H9 (cell line): ENCODE measurements around the gene SPRYD7. TPM values are rescaled to one million over a fixed set of nuclear protein-coding genes. Genes with fewer than 3 reads are reported as not detected.

Experiments used
- DNase-seq: peaks from one replicate; pipeline ENCODE4 v3.0.0-alpha.2; 2017
- H2AFZ ChIP-seq: one replicate; pipeline ENCODE4 v1.6.1; 2013; ENCODE audit warnings: mild to moderate bottlenecking, low read length, control low read depth, moderate library complexity
- H2AK5ac ChIP-seq: 2 replicates; pipeline ENCODE4 v1.6.1; 2013; ENCODE audit warnings: low read length, control low read depth, mixed read lengths; ENCODE audit not compliant: insufficient read length
- H2BK120ac ChIP-seq: one replicate; pipeline ENCODE4 v1.6.1; 2013; ENCODE audit warnings: low read depth, mild to moderate bottlenecking, low read length, control low read depth, inconsistent platforms; ENCODE audit not compliant: poor library complexity, severe bottlenecking
- H2BK12ac ChIP-seq: 2 replicates; pipeline ENCODE4 v1.6.1; 2013; ENCODE audit warnings: low read length, control low read depth, mixed read lengths, low read depth; ENCODE audit not compliant: insufficient read length
- H2BK15ac ChIP-seq: 2 replicates; pipeline ENCODE4 v1.6.1; 2013; ENCODE audit warnings: low read depth, low read length, control low read depth
- H2BK20ac ChIP-seq: one replicate; pipeline ENCODE4 v1.6.1; 2013; ENCODE audit warnings: low read depth, mild to moderate bottlenecking, low read length, control low read depth, inconsistent platforms; ENCODE audit not compliant: poor library complexity, severe bottlenecking
- H2BK5ac ChIP-seq: 2 replicates; pipeline ENCODE4 v1.6.1; 2013; ENCODE audit warnings: low read length, control low read depth, mixed read lengths; ENCODE audit not compliant: insufficient read length
- H3K14ac ChIP-seq: 2 replicates; pipeline ENCODE4 v1.6.1; 2013; ENCODE audit warnings: low read length, control low read depth; ENCODE audit not compliant: insufficient read depth
- H3K18ac ChIP-seq: 2 replicates; pipeline ENCODE4 v1.6.1; 2013; ENCODE audit warnings: low read depth, mild to moderate bottlenecking, mixed read lengths, low read length, control low read depth; ENCODE audit not compliant: insufficient read length
- H3K23ac ChIP-seq: 2 replicates; pipeline ENCODE4 v1.6.1; 2013; ENCODE audit warnings: low read length, control low read depth, mixed read lengths, low read depth; ENCODE audit not compliant: insufficient read length
- H3K23me2 ChIP-seq: 2 replicates; pipeline ENCODE4 v1.6.1; 2013; ENCODE audit warnings: low read depth, mild to moderate bottlenecking, mixed read lengths, low read length, control low read depth; ENCODE audit not compliant: insufficient read length, poor library complexity, severe bottlenecking
- H3K27ac ChIP-seq: 2 replicates; pipeline ENCODE4 v1.5.1; 2013; ENCODE audit warnings: low read length, control low read depth, mixed read lengths, low read depth; ENCODE audit not compliant: insufficient read length
- H3K27me3 ChIP-seq: 2 replicates; pipeline ENCODE4 v1.6.1; 2013; ENCODE audit warnings: low read length, control low read depth, inconsistent platforms; ENCODE audit not compliant: insufficient read depth
- H3K4ac ChIP-seq: 2 replicates; pipeline ENCODE4 v1.6.1; 2013; ENCODE audit warnings: low read depth, mild to moderate bottlenecking, control low read depth, inconsistent platforms, low read length, moderate library complexity
- H3K4me1 ChIP-seq: 2 replicates; pipeline ENCODE4 v1.6.1; 2013; ENCODE audit warnings: low read length, control low read depth, inconsistent platforms; ENCODE audit not compliant: insufficient read depth
- H3K4me2 ChIP-seq: 2 replicates; pipeline ENCODE4 v1.6.1; 2013; ENCODE audit warnings: low read length, control low read depth, mixed read lengths; ENCODE audit not compliant: insufficient read length, insufficient read depth
- H3K56ac ChIP-seq: 2 replicates; pipeline ENCODE4 v1.6.1; 2013; ENCODE audit warnings: low read depth, mild to moderate bottlenecking, mixed read lengths, low read length, control low read depth; ENCODE audit not compliant: insufficient read length
- H3K79me1 ChIP-seq: 2 replicates; pipeline ENCODE4 v1.6.1; 2013; ENCODE audit warnings: low read depth, mild to moderate bottlenecking, moderate library complexity, low read length, control low read depth, inconsistent platforms; ENCODE audit not compliant: insufficient read depth, poor library complexity, severe bottlenecking
- H3K79me2 ChIP-seq: 2 replicates; pipeline ENCODE4 v1.6.1; 2013; ENCODE audit warnings: low read length, control low read depth, inconsistent platforms; ENCODE audit not compliant: insufficient read depth
- H3K9ac ChIP-seq: 2 replicates; pipeline ENCODE4 v1.6.1; 2013; ENCODE audit warnings: low read length, control low read depth, mixed read lengths; ENCODE audit not compliant: insufficient read length; ENCODE audit errors: extremely low read depth
- H3K9me3 ChIP-seq: one replicate; pipeline ENCODE4 v1.6.1; 2013; ENCODE audit warnings: low read depth, low read length, inconsistent platforms; ENCODE audit not compliant: control insufficient read depth
- H3T11ph ChIP-seq: one replicate; pipeline ENCODE4 v1.6.1; 2013; ENCODE audit warnings: mild to moderate bottlenecking, low read length, control low read depth, inconsistent platforms
- H4K20me1 ChIP-seq: one replicate; pipeline ENCODE4 v1.6.1; 2013; ENCODE audit not compliant: control insufficient read depth, insufficient read length, insufficient read depth
- H4K5ac ChIP-seq: 2 replicates; pipeline ENCODE4 v1.6.1; 2013; ENCODE audit warnings: low read depth, mild to moderate bottlenecking, mixed read lengths, low read length, control low read depth; ENCODE audit not compliant: insufficient read length
- H4K8ac ChIP-seq: replicated peaks from 2 replicates; pipeline ENCODE4 v1.6.1; 2013; ENCODE audit warnings: low read length, control low read depth, mixed read lengths, low read depth; ENCODE audit not compliant: insufficient read length
- H4K91ac ChIP-seq: 2 replicates; pipeline ENCODE4 v1.6.1; 2013; ENCODE audit warnings: low read depth, mild to moderate bottlenecking, moderate library complexity, mixed read lengths, low read length, control low read depth; ENCODE audit not compliant: insufficient read length
- H3K27ac Mint-ChIP-seq, 3 experiments: 2 replicates in 2 of 3; 3 replicates in 1 of 3; pipeline ENCODE4 v1.8.0; 2020 to 2021; ENCODE audit warnings: mixed read lengths in 3 of 3, mild to moderate bottlenecking in 1 of 3, moderate library complexity in 1 of 3
- H3K27me3 Mint-ChIP-seq: 2 replicates; pipeline ENCODE4 v1.8.0; 2021; ENCODE audit warnings: low read depth, mild to moderate bottlenecking, moderate library complexity, mixed read lengths
- H3K36me3 Mint-ChIP-seq, 3 experiments: 2 replicates in 2 of 3; 3 replicates in 1 of 3; pipeline ENCODE4 v1.8.0; 2020 to 2021; ENCODE audit warnings: low read depth in 3 of 3, mixed read lengths in 3 of 3; ENCODE audit not compliant: insufficient read depth in 1 of 3
- H3K4me1 Mint-ChIP-seq, 2 experiments: 2 replicates each; pipeline ENCODE4 v1.8.0; 2020; ENCODE audit warnings: mixed read lengths in 2 of 2
- H3K4me3 Mint-ChIP-seq, 2 experiments: 2 replicates in 1 of 2; 3 replicates in 1 of 2; pipeline ENCODE4 v1.8.0; 2020 to 2021; ENCODE audit warnings: mild to moderate bottlenecking in 2 of 2, mixed read lengths in 2 of 2, moderate library complexity in 1 of 2
- H3K9me3 Mint-ChIP-seq, 2 experiments: 2 replicates in 1 of 2; 3 replicates in 1 of 2; pipeline ENCODE4 v1.8.0; 2020; ENCODE audit warnings: mild to moderate bottlenecking in 2 of 2, mixed read lengths in 2 of 2, moderate library complexity in 1 of 2
- CTCF ChIP-seq: fragments of 200-600 bp; sonication (generic); conservative IDR thresholded peaks from 3 replicates; pipeline ENCODE4 v1.8.0; 2021; ENCODE audit warnings: antibody characterized with exemption, mild to moderate bottlenecking
- WGBS: extraction: QIAGEN DNeasy Blood & Tissue Kit; methylation state at CpG from one replicate; pipeline ENCODE4 v1.1.7; 2013; ENCODE audit warnings: missing lambda C conversion rate, low lambda C conversion rate, mixed read lengths; ENCODE audit not compliant: insufficient read length; ENCODE audit errors: extremely low coverage; 5-methylcytosine and 5-hydroxymethylcytosine counted together
- total RNA-seq: library from RNA; stranded (reverse); gene quantifications from 2 replicates; pipeline ENCODE4 v1.2.1, GENCODE V29; 2021

Gene SPRYD7
- total RNA-seq, 1 experiment from 2014 or later, result 1.8 TPM

GRCh38 chr13:49953560-49953959, 17.4 kb upstream of the SPRYD7 start:
- Mint-ChIP-seq H3K4me3 (no peak overlapping the region), H3K9me3 (no peaks in the 10 kb centered on the region), H3K27ac (no peak overlapping the region), H3K36me3 (no peaks in the 10 kb centered on the region), H3K27me3 (peaks cover 1% of the 10 kb centered on the region), H3K4me1 (no peaks in the 10 kb centered on the region)
- TF ChIP-seq CTCF, result no peak
- Histone ChIP-seq H2AK5ac (no peak overlapping the region), H3K14ac (no peak overlapping the region), H4K8ac (no peak overlapping the region), H3K18ac (no peak overlapping the region), H3K27ac (no peak overlapping the region), H3K4me2 (no peak overlapping the region), H4K5ac (no peak overlapping the region), H3K9me3 (no peaks in the 10 kb centered on the region), H4K91ac (no peak overlapping the region), H3T11ph (no peak overlapping the region), H3K4me1 (no peaks in the 10 kb centered on the region), H3K79me2 (no peaks in the 10 kb centered on the region), H2BK20ac (no peak overlapping the region), H3K9ac (no peak overlapping the region), H2AFZ (no peak overlapping the region), H3K27me3 (no peaks in the 10 kb centered on the region), H2BK5ac (no peak overlapping the region), H2BK12ac (no peak overlapping the region), H4K20me1 (no peaks in the 10 kb centered on the region), H2BK15ac (no peak overlapping the region), H3K23ac (no peak overlapping the region), H2BK120ac (no peak overlapping the region), H3K23me2 (no peaks in the 10 kb centered on the region), H3K79me1 (no peaks in the 10 kb centered on the region), H3K56ac (no peak overlapping the region), H3K4ac (no peak overlapping the region)
- no peak for DNase-seq
- no CpG with 5 or more reads among the region's 1 CpG for WGBS
